Measurements from ENCODE around the gene LRATD1.
"Not testable (repeated sequence)": the region's sequence is repeated elsewhere in the genome, so short reads cannot be mapped to it uniquely, and the experiment has no call there.

The LRATD1 gene, protein sequence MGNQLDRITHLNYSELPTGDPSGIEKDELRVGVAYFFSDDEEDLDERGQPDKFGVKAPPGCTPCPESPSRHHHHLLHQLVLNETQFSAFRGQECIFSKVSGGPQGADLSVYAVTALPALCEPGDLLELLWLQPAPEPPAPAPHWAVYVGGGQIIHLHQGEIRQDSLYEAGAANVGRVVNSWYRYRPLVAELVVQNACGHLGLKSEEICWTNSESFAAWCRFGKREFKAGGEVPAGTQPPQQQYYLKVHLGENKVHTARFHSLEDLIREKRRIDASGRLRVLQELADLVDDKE

DNA sequence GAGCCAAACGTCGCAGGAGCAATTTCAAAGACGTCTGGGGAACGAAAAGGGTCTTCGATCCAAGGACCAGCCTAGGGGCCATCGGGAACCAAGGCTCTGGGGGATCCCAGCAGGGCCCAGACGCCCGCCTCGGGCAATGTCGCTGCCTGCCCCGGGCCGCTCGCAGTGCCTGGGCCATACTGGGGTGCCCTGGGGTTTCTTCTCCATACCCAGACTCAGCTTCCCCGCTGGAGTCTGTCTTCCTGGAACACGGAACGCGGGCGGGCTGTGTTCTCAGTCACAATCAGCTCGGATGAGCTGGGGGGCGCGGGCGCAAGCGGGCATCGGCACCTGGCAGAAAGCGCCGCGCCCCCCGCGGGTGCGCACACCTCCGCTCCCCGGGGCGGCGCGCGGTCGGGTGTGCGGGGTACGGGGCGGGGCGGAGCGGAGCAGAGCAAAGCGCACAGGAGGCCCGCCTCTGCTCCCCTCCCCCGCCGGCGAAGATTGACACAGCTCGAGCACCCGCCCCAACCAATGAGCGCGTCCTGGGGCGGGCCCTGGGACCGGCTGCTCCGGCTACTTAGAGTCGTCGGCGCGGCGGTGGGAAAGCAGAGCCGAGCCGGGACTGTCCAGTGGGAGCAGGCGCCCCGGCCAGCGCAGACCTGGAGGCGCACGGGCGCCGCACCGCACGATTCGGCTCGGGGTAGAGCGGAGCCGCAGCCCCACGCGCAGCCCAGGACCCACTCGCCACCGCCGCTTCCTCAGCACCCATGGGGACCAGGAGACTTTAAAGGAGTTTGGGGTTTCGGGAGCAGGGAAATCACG is at the start of gene LRATD1:
LRATD1 (plus strand) TSS at position 585 of the 804 bp plus-strand sequence. CDS start 1,263 bp downstream, outside the sequence.
- peak; percentile 91 for DNase-seq

DNA sequence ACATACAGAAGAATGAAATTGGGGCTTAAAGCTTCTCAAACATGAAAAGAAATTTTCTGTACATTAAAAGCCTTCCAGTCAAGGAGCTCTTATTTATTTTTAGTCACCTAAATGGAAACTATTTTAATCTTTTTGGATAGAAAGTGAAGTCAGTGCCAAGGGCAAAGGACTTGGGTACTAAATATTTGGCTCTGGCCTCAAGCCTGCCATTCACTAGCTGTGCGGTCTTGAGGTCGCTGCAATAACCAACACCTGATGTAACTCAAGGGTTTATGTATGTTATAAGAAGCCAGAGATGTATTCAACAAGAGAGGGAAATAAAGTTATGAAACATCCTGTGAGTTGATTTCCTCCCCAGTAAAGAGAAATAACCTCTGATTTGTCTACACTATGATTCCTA is 49.5 kb upstream of the LRATD1 start:
- DNase-seq, result no peak

DNA sequence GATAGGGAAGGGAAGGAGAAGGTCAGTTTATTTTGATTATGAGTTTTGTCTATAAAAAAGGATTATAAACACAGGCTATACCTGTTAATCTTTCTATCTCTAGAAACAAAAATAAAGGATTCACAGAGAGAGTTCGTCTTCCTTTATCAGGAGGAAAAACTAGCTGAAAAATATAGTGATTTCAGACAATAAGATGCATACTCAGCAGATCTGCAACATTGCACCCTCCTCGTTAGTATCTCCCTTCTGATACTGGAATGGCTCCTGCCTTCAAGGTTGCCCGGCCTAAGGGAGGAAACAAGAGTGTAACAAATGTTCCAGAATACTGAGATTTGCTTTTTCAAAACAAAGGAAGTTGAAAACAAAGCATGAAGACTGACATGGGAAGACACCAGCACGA is 48.7 kb upstream of the LRATD1 start:
- DNase-seq, result no peak

DNA sequence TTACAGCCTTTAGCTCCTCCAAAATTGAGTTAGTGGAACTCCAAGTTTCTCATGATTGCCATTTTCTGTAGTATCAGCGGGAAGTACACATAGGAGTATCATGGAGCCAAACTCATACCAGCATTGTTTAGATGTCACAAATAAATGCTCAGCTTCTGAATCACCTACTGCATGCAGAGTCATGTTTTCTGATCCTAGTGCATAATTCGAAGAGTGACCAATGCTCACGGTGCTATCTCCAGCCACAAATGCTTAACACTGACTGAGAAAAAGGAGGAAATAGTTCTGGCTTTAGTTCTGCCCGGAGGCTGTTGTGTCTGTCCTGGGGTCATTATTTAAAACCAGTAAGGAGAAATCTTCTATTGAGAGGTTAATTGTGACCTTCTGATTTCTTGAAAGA is 45.4 kb upstream of the LRATD1 start:
- no peak for DNase-seq

DNA sequence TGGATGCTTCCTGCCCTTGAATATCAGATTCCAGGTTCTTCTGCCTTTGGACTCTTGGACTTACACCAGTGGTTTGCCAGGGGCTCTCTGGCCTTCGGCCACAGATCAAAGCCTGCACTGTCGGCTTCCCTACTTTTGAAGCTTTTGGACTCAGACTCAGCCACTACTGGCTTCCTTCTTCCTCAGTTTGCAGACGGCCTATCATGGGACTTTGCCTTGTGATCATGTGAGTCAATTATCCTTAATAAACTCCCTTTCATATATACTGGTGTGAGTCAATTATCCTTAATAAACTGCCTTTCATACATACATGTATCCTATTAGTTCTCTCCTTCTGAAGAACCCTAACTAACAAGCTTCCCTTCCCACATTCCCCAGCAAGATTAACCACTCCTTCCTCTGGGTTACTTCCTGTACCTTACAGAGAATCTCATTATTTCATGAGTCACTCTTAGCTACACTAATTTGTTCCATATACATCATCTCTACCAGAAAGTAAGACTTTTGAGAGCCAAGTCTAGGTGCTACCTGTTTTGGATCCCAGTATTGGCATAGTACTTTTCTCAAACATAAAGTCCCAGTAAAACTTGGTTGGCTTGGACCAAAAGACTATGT is 31.3 kb upstream of the LRATD1 start:
- DNase-seq, result no peak

DNA sequence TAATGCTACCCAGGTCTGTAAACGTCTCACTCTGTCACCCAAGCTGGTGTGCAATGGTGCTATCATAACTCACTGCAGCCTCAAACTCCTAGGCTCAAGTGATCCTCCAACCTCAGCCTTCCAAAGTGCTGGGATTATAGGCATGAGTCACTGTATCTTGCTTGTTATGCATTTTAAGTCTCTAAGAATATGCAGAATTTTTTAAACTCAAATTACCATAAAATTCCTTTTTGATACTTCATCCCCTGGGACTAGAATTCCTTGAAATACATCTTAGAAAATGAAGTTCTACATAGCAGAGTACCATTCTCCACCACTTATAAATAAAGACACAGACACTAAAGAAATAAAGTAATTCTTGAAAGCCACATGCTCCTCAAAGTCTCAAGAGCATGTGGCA is 30.2 kb upstream of the LRATD1 start:
- DNase-seq, result no peak

DNA sequence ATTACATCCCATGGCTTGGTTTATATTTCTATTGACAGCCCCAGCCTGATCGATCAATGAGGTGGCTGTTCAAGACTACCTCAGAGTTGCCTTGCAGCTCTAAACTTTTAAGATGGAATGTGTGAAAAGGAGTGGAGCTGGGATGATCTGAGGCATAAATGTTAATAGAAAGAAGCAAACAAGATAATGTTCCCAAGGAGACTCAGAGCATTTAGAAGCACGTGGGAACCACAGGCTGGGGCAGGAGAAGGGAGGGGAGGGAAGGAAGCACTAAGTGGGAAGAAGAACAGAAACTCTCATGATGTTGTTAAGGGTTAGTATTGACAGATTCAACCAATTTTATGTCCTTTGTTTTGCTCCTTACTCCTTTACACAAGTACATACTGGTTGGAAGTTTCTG is 28.8 kb upstream of the LRATD1 start:
- no peak for DNase-seq

DNA sequence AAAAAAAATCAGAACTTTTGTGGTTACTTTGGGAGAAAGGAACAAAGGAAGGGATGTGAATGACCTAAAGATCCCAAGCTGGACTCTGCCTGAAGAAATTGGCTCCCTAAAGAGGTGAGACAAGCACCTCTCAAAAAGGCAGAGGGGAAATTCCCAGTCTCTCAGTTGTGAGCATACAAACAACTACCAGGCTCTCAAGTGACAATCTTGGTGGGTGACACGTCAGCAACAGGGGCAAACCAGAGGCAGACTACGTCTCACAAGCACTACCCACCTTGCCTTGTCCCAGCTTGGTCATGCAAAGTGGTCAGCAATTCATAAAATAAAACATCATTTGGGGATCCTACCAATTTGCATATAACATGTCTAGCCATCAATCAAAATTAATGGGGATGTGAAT is 24.3 kb upstream of the LRATD1 start:
- no peak for DNase-seq

DNA sequence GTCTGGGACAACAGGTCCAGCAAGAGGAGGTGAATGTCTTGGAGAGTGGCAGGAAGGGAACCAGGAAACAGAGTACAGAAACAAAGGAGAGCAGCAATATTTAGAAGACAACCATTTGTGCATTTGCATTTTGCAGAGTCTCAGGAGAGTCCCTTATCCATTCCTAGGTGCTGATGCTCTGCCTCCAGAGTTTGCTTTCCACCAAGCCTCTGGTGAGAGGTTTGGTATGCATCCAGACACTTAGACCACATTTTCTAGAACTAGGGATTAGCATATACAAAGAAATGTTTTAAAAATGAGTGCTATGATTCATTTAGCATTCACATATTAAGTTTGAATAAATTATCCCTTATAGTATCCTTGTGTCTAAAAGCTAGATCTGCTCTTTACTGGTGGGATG is 18.5 kb upstream of the LRATD1 start:
- no peak for DNase-seq

DNA sequence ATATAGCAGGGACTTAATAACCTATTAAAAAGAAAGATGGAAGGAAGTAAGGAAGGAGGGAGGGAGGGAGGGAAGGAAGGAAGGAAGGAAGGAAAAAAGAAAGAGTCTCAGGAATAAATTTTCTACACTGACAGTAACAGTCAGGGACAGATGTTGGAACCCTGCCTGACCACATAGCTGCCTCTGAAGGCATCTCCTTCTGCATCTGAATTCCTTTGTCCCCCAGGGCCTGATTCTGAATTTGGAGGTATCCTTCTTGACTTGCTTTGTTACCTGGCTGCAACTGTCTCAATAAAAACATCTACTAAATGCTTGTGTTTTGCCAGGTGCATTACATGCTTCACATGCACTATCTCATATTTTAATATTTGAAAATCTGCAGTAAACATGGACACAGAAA is 17.4 kb upstream of the LRATD1 start:
- DNase-seq, result no peak

DNA sequence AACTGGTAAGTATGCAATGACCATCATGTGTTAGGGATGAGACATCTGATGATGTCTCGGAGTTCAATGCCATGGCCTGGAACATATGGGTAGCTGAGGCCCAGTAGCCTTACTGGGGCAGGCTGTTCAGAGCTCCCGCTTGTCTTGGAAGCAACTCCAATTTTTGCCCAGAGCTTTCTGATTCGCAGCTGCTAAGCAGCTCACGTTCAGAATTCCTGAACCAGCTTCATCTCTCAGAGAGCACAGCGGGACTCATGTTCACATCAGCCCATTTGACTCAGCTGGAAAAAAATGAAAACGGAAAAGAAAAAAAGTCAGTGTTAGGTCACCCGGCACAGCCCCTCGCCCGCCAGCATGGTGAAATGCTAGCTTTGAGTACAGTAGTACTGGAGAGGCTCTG is 16.8 kb upstream of the LRATD1 start:
- DNase-seq, result no peak

DNA sequence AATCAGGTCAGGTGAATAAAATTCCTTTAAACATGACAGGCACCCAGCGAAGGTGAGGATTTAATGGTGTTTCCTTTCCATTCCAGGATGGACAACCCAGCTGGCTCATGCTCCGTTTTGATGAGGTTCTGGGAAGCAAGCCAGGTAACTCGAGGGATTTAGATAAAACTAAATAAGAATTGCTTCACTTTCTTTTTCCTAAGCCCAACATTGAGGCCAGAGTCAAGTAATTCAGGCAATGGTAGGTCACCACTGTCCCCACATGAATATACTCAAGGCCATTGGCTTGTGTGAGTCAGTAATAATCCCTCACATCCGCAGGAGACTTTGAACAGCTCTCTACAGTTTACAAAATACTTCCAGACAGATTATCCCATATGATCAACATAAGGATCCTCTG is 16.2 kb upstream of the LRATD1 start:
- no peak for DNase-seq

DNA sequence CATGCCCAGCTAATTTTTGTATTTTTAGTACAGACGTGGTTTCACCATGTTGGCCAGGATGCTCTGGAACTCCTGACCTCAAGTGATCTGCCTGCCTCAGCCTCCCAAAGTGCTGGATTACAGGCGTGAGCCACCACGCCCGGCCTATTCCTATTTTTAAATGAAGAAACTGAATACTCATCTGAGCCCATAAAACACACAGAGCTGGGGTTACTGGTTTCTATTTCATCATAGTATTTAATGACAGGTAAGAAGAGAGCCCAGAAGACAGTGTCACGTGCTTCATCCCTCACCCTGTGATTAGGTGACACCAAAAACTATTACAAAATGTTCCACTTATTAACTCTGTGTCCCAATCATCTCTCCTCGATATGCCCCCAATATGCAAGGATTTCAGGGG is 15.6 kb upstream of the LRATD1 start:
- no peak for DNase-seq

DNA sequence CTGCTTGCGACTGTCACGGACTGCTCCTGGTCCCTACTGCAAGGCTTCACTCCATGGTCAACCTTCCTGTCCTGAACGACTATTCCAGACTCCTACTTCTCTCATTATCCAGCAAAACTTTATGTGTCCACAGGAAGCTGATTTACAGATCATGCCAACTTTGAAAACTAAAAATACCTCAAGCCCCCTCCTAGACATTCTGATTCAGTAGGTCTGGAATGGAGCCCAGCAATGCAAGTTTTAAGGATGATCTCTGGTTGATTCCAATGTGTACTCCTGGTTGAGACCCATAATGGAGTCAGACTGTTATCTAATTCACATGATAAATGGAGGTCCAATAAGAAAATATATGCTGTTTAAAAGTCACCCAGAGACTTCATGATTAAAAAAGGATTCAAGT is 13.1 kb upstream of the LRATD1 start:
- no peak for DNase-seq

DNA sequence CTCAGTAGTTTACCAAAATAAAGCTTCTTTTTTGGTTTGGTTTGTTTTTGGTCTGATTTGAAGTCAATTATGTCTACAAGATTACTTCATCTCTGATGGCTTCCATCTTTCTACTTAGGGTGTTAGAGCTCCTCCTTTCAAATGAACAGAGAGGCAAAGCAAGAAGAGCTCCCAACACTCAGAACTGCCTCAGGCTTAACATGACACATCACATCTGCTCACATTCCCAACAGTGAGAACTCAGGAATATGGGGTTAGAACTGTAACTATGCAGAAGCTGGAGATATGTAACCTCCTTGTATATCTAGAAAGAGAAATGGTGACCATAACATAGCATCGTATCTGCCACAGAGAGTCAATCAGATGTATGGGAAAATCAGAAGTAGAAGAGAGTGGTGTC is 11.4 kb upstream of the LRATD1 start:
- DNase-seq, result no peak

DNA sequence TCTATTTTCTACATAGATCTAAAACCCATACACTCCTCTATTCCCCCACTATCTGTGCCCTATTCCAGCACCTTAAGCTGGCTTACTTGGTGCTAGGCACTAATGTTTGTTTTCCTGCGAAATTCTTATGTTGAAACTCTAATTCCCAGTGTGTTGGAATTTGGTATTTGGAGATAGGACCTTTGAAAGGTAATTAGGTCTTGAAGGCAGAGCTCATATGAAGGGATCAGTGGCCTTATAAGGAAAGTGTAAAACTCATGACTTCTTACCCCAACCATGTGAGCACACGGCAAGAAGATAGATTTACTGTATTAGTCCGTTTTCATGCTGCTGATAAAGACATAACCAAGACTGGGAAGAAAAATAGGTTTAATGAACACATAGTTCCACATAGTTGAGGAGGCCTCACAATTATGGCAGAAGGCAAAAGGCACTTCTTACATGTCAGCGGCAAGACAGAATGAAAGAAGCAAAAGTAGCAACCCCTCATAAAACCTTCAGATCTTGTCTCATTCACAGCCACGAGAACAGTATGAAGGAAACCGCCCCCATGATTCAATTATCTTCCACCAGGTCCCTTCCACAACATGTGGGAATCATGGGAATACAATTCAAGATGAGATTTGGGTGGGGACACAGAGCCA is 10.5 kb upstream of the LRATD1 start:
- no peak for DNase-seq

DNA sequence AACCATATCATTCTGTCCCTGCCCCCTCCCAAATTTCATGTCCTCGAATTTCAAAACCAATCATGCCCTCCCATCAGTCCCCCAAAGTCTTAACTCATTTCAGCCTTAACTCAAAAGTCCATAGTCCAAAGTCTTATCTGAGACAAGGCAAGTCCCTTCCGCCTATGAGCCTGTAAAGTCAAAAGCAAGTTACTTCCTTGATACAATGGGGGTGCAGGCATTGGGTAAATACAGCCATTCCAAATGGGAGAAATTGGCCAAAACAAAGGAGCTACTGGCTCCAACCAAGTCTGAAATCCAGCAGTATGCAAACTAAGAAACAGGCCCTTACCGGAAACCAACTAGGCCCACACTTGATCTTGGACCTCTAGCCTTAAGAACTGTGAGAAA is 10.0 kb upstream of the LRATD1 start:
- not testable (repeated sequence) for DNase-seq

DNA sequence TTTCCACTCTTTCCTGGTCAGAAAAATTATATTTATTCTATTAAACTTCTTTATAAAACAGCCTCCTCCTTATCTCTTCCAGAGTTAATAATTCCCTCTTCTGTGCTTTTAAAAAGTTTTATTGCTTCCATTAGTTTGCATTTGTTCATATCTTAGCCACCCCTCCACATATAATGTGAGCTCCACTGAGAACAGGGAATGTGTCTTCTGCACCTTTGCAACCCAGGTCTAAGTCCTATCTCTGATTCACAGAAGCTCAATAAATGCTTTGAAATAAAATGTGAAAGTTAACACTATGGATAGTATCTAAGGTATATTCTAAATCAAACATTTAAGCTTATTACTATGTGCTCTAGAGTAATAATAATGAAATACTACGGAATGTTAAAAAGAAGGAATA is 9.3 kb upstream of the LRATD1 start:
- DNase-seq, result no peak

DNA sequence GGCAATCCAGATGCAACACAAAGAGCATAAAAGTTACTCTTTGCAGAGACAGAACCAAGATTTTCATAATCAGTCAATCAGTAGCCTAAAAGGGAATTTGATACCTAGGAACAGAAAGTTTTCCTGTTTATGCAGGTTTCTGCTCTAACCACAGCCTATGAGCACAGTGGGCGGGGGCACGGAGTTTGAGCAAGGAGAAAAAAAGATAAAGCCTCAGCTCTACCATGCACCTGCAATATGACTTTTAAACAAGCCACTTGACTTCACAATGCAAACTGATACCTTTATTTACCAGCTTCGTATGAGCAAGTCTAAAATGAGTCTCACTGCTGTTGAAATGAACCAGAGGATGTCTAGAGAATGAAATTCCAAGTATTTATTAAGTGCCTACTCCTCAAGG is 5.6 kb upstream of the LRATD1 start:
- DNase-seq, result no peak

DNA sequence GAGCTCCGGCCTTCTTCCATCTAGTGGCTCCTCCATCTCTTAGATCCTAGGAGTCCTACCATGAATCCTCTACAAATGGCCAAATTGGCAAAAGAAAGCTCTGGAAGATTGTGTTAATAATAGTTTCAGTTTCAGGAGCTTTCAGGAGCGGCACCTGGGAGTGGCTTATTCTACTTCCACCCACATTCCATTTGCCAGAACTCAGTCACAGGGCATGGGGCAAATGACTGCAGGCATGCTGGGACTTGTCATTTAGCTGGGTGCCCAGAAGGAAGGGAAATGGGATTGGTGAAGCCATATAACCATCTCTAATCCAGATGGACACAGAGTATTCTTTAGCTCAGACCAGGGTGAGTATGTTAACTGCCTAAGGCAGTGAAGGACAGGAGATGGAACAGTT is 3.6 kb upstream of the LRATD1 start:
- no peak for DNase-seq

DNA sequence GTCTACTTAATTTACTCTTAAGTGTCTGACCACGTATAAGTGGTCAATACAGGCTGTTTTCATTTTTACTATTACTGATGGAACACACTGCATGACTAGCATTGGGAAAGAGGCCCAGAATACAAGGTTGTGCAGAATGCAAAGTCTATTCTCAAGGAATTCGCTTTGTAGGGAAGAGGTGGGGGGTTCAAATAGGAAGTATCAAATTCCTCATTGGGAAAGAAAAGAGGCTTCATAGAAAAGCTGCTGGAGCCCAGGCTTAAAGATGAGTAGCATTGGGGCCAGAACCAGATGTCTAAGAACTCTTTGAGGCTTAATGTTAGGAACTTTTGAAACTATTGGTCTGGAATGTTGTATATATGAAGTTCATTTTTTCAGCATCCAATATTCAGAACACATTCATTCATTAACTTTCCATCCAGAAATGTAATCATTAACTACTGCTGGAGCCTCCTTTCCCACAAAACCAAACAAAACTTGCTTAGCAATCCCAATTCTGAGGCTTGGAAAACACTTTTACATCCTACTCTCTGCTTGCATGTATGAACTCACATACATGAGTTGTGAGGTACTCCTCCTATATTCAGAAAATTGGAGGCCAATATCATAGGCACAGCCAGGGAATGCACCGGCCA is 994 bp upstream of the LRATD1 start:
- no peak for DNase-seq

DNA sequence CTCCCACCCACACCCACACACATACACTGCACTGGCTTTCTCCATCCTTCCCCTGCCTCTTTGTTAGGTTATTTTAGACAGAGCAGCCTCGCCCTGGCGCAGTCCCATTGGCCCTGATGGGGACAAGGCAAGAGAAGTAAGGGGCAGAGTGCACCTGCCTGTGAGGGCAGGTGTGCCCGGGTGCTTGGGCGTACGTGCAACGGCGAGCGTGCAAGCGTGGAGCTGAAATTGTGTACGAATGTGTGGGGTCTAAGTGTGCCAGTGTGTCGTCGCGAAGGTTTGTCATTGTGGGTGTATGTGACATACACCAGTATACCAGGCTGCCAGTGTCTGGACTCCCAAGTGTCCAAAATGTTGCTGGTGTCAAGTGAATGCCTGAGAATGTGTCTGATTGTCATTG is 544 bp downstream of the LRATD1 start:
- DNase-seq, result no peak

DNA sequence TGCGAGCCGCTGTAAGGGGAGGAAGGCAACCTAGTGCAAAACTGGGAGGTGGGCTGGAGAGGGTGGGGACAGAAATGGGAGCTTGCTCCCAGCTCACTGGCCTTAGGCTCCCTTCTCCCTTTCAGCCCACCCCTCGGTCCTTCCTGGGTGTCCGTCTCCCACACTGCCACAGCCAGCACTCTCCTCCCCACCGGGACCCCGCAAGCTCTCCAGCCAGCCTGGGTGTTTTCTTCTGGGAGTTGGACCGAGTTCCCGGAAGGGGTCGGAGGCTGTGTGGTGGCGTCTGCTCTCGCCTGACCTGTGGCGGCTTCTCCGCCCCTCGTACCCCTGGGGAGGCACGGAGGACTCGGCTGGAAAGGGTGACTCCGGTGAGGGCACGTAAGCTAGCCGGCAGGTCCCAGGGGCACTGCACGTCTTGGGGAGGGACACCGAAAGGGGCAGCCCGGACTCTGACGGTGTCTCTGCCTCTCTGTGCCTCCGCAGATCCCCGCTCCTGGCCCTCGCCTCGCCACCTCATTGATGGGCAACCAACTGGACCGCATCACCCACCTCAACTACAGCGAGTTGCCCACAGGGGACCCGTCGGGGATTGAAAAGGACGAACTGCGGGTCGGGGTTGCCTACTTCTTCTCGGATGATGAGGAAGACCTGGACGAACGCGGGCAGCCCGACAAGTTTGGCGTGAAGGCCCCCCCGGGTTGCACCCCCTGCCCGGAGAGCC is 1.1 kb downstream of the LRATD1 start:
- DNase-seq, result no peak
